Sigmoid colon (tissue), 7 donors: ENCODE data around the gene MCU. TPM values are rescaled to one million over a fixed set of nuclear protein-coding genes. Genes with fewer than 3 reads are reported as not detected.

ENCODE experiments used
- DNase-seq: peaks from one replicate; pipeline ENCODE4 v3.0.0-alpha.2; 2019
- H3K27ac ChIP-seq, 4 donors: fragments of 200-600 bp; sonication (generic); one replicate each; pipeline ENCODE4 v1.5.1; 2016 to 2019; ENCODE audit warnings: mild to moderate bottlenecking in 1 of 4
- H3K27me3 ChIP-seq, 3 donors: fragments of 200-600 bp; sonication (generic); one replicate each; pipeline ENCODE4 v1.5.1; 2019; ENCODE audit warnings: mild to moderate bottlenecking in 1 of 3
- H3K36me3 ChIP-seq, 4 donors: fragments of 200-600 bp; sonication (generic); one replicate each; pipeline ENCODE4 v1.5.1; 2016 to 2019
- H3K4me1 ChIP-seq, 4 donors: fragments of 200-600 bp; sonication (generic); one replicate each; pipeline ENCODE4 v1.5.1; 2017 to 2019
- H3K4me3 ChIP-seq, 4 donors: fragments of 200-600 bp; sonication (generic); one replicate each; pipeline ENCODE4 v1.5.1; 2017 to 2019; ENCODE audit warnings: mild to moderate bottlenecking in 2 of 4, moderate library complexity in 1 of 4
- H3K9me3 ChIP-seq, 4 donors: fragments of 200-600 bp in 3 of 4; sonication (generic) in 3 of 4; one replicate each; pipeline versions ENCODE4 v1.5.1 to v1.6.1; 2013 to 2019
- CTCF ChIP-seq, 4 experiments: fragments of 450-650 bp in 3 of 4; fragments of 200-600 bp in 1 of 4; IDR thresholded peaks; one replicate each; pipeline ENCODE4 v1.5.1; 2016 to 2019; ENCODE audit warnings: antibody characterized with exemption in 4 of 4, mild to moderate bottlenecking in 3 of 4, moderate library complexity in 2 of 4
- EP300 ChIP-seq, 4 donors: sonication (generic); formaldehyde crosslinking; IDR thresholded peaks; one replicate each; pipeline ENCODE4 v1.6.1; 2017; ENCODE audit warnings: antibody characterized with exemption in 4 of 4
- POLR2A ChIP-seq, 2 donors: fragments of 450-650 bp; IDR thresholded peaks; one replicate each; pipeline ENCODE4 v1.6.1; 2016; ENCODE audit warnings: antibody characterized with exemption in 2 of 2, mild to moderate bottlenecking in 2 of 2, moderate library complexity in 2 of 2
- POLR2AphosphoS5 ChIP-seq, 4 donors: sonication (generic); formaldehyde crosslinking; IDR thresholded peaks; one replicate each; pipeline ENCODE4 v1.6.1; 2017; ENCODE audit warnings: antibody characterized with exemption in 4 of 4
- WGBS, 2 donors: extraction: QIAGEN DNeasy Blood & Tissue Kit; methylation state at CpG; one replicate each; pipeline ENCODE4 v1.1.7; 2013; 5-methylcytosine and 5-hydroxymethylcytosine counted together
- intact Hi-C: fragments of 100-400 bp; cut with DNase I; formaldehyde crosslinking; loops from one replicate; pipeline ENCODE4 v1.15.1; 2023
- polyA plus RNA-seq, 3 donors: library from polyadenylated mRNA; stranded (reverse); fragments of 200-250 nt; gene quantifications; one replicate each; pipeline ENCODE4 v1.2.3, GENCODE V29; 2013
- total RNA-seq, 4 donors: library from RNA; depleted of rRNA; stranded (reverse); fragments of >200 nt; gene quantifications; one replicate each; pipeline ENCODE4 v1.1.0, GENCODE V29; 2016
- donor health status: healthy with polysubstance abuse.
- donor health status: Bipolar disorder and iron deficiency.
- donor health status: healthy.

The MCU gene
- total and polyA plus RNA-seq, 7 donors, result 14.7 to 75.6 (median 19.4) TPM

GRCh38 chr10:72746426-72747363 is 54.8 kb downstream of the MCU start:
- intact Hi-C loops, result no loop called here
- TF ChIP-seq CTCF (IDR thresholded peaks at IDR 0.05) (no peak), EP300 (IDR thresholded peaks at IDR 0.05) (no peak), POLR2AphosphoS5 (IDR thresholded peaks at IDR 0.05) (no peak), POLR2A (IDR thresholded peaks at IDR 0.05) (no peak)

GRCh38 chr10:72747521-72747920 is 55.6 kb downstream of the MCU start:
- no peak for TF ChIP-seq CTCF (IDR thresholded peaks at IDR 0.05)
- TF ChIP-seq EP300 (IDR thresholded peaks at IDR 0.05), result no peak
- no peak for TF ChIP-seq POLR2AphosphoS5 (IDR thresholded peaks at IDR 0.05)
- no peak for TF ChIP-seq POLR2A (IDR thresholded peaks at IDR 0.05)
- Histone ChIP-seq H3K27ac (no peak overlapping the region), H3K4me1 (peaks cover 0 to 19% (median 9%) of the 10 kb centered on the region in 4 donors), H3K27me3 (no peaks in the 10 kb centered on the region), H3K4me3 (no peak overlapping the region), H3K9me3 (no peaks in the 10 kb centered on the region), H3K36me3 (no peaks in the 10 kb centered on the region)
- intact Hi-C loops, result no loop called here
- DNase-seq, result no peak
- WGBS, 2 donors, result 95 to 96% methylated on average over 8 of the region's 8 CpGs

More at GRCh38 chr10:72746426-72747363, 54.8 kb downstream of the MCU start:
- Histone ChIP-seq H3K4me3 (no peak overlapping the region), H3K27ac (peak overlapping the region in 1 of 4 donors; percentile 5), H3K9me3 (no peaks in the 10 kb centered on the region), H3K36me3 (no peaks in the 10 kb centered on the region), H3K27me3 (no peaks in the 10 kb centered on the region), H3K4me1 (peaks cover 0 to 19% (median 9%) of the 10 kb centered on the region in 4 donors)
- no peak for DNase-seq
- WGBS, 2 donors, result 42 to 62% methylated on average over 3 of the region's 3 CpGs

- intact Hi-C loops, result no loop called here
- 80 to 86% methylated on average over 3 of the region's 3 CpGs for WGBS, 2 donors
- no peaks in the 10 kb centered on the region for H3K4me1 ChIP-seq
Measured at GRCh38 chr10:72753760-72754231, 61.9 kb downstream of the MCU start.

GRCh38 chr10:72754275-72755032 is 62.5 kb downstream of the MCU start:
- TF ChIP-seq POLR2A (IDR thresholded peaks at IDR 0.05), result no peak
- no peak for TF ChIP-seq EP300 (IDR thresholded peaks at IDR 0.05)
- TF ChIP-seq POLR2AphosphoS5 (IDR thresholded peaks at IDR 0.05), result no peak
- Histone ChIP-seq H3K36me3 (no peaks in the 10 kb centered on the region), H3K9me3 (no peaks in the 10 kb centered on the region), H3K27ac (no peak overlapping the region), H3K27me3 (no peaks in the 10 kb centered on the region), H3K4me3 (no peak overlapping the region), H3K4me1 (no peaks in the 10 kb centered on the region)
- WGBS, 2 donors, result 94 to 97% methylated on average over 2 of the region's 2 CpGs
- intact Hi-C loops, result no loop called here
- no peak for DNase-seq

More at GRCh38 chr10:72753760-72754231, 61.9 kb downstream of the MCU start:
- H3K9me3 ChIP-seq, result no peaks in the 10 kb centered on the region
- H3K27me3 ChIP-seq, result no peaks in the 10 kb centered on the region
- no peaks in the 10 kb centered on the region for H3K36me3 ChIP-seq
- no peak overlapping the region for H3K27ac ChIP-seq
- no peak for DNase-seq
- TF ChIP-seq POLR2A (IDR thresholded peaks at IDR 0.05), result no peak
- TF ChIP-seq EP300 (IDR thresholded peaks at IDR 0.05), result no peak
- TF ChIP-seq POLR2AphosphoS5 (IDR thresholded peaks at IDR 0.05), result no peak
- TF ChIP-seq CTCF (IDR thresholded peaks at IDR 0.05), result no peak
- H3K4me3 ChIP-seq, result no peak overlapping the region
